Stimulated activated CD8-positive, alpha-beta memory T cell treated with anti-CD3 and anti-CD28 coated beads, Interleukin-12 subunit alpha, Interleukin-12 subunit beta, amount 100 ng/mL, for 4 hours (primary cell): ENCODE measurements around the gene PARG.
"Not testable (repeated sequence)": the region's sequence is repeated elsewhere in the genome, so short reads cannot be mapped to it uniquely, and the experiment has no call there.

Source experiments
- DNase-seq: peaks from one replicate; pipeline ENCODE4 v3.0.0-alpha.2; 2020; ENCODE audit warnings: low read depth

The PARG gene

GRCh38 chr10:49903829-49904228, 38.0 kb downstream of the PARG start:
- not testable (repeated sequence) for DNase-seq

DNA sequence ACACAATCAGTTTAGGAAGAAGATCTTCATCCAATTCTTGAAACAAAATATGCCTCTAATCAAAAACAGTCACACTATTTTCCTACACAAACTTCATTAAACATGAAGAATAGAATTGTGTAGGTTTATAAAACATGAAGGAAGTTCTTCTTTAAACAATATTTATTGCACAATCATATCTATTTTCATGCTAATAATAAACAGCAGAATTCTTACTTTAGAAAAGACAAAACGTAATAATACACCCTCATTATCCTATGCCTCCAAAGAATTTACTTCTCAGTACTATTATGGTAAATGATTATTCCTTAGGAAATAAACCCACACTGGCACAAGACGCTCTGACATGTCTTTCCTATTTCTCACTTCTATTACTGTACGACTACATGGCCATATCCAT, 41.4 kb downstream of the PARG start:
- DNase-seq, result not testable (repeated sequence)

- not testable (repeated sequence) for DNase-seq
Measured at GRCh38 chr10:49899999-49900398, 41.8 kb downstream of the PARG start.

GRCh38 chr10:49890025-49890424, 51.8 kb downstream of the PARG start:
- not testable (repeated sequence) for DNase-seq

DNA sequence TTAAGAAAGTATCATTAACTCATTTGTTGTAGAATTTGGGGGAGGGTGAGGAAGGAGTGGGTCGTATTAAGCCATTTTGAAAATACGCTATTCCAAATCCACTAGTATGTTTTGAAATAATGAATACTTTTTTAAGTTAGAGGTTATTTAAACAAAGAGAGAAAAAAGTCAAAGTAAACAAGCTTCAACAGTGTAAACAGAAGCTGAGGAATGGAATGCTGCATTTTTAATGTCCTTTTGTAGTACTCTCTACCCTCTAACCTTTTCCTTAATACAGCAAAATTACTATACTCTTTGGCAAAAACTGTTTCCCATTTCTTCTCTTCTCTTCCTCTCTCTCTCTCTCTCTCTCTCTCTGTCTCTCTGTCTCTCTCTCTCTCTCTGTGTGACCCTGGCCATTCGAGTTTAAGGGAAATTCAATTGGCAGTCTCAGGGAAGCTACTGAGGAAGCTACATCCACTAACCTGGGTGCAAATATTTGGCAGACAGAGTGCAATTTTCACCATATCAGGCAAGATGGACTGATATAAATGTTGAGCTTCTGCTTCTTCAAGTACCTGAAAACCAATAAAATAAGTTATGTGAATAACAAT, 57.0 kb downstream of the PARG start:
- not testable (repeated sequence) for DNase-seq

DNA sequence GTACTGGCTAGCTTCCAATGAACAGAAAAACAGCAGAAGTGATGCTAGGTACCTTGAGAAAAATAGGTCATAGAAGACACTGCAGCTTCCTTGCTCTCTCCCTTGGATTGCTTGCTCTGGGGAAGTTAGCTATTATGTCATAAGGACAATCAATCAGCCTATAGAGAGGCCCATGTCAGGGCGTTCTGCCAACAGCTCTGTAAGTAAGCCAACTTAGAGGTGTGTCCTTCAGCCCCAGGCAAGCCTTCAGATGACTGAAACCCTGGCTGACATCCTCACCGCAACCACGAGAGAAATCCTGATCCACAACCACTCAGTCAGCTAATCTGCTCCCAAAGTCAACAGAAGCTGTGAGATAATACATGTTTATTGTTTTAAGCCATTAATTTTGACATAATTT, 58.0 kb downstream of the PARG start:
- DNase-seq, result not testable (repeated sequence)

DNA sequence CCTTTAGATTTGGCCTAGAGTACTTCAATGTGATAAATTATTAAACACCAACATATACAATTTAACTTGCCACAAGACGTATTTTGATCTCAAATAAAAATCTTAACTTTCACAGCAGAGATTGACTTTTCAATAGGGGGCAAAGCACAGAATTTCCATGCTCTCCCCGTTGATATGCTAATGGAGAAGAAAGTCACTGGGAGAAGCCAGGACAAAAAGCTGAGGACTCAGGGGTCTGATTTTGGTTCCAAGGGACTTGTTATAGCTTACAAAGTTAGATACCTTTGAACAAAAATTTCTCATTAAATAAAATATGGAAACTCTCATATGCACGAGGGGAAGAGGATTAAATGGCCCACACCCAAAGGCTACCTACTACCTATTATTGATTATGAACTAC, 59.5 kb downstream of the PARG start:
- DNase-seq, result not testable (repeated sequence)

GRCh38 chr10:49872740-49873139, 69.1 kb downstream of the PARG start:
- DNase-seq, result not testable (repeated sequence)

- DNase-seq, result not testable (repeated sequence)
Measured at GRCh38 chr10:49871462-49871861, 70.4 kb downstream of the PARG start.

DNA sequence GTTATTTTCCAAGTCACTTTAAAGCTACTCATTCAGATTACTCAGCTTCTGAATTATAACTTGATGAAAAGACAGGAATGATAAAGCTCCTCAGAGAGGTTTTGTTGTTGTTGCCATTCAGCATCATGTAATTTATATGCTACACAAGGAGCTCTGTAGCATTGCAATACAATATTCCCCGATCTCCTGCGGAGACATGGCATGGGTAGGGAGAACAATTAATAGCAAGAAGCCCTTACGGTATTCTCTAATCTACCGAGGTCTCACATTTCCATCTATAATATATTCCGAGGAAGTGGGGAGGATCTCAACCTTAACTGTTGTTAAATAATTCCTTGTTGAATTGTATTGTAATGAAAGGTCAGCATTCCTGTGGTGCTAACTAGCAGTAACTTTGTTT, 81.9 kb downstream of the PARG start:
- not testable (repeated sequence) for DNase-seq

GRCh38 chr10:49858697-49859382, 83.0 kb downstream of the PARG start:
- DNase-seq, result not testable (repeated sequence)

DNA sequence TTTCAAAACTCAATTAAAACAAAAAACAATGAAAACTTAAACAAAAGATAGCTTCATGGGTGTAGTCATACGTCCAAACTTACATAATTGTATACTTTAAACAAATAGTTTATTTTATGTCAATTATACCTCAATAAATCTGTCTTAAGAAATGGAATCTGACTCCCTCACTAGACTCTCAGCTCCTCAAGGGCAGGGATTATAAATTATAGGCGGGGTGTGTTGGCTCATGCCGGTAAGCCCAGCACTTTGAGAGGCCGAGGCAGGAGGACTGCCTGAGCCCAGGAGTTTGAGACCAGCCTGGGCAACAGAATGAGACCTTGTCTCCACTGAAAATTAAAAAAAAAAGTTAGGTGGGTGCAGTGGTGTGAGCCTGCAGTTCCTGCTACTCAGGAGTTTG, 92.3 kb downstream of the PARG start:
- not testable (repeated sequence) for DNase-seq

- DNase-seq, result no peak
Measured at GRCh38 chr10:49844775-49845595, 96.8 kb downstream of the PARG start.

DNA sequence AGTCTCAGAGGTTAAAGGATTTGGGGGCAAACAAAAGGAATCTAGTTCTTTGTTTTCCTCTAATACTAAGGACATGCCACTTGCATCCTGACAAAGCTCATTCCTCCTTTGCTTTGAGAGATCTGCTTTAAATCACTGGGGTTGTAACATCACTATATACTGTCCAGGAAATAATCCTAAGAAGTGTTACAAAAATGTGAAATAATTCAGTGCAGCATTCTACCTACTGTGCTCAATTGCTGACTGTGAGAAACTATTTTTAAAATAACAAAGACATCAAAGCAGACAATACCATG, 99.5 kb downstream of the PARG start:
- DNase-seq, result not testable (repeated sequence)

DNA sequence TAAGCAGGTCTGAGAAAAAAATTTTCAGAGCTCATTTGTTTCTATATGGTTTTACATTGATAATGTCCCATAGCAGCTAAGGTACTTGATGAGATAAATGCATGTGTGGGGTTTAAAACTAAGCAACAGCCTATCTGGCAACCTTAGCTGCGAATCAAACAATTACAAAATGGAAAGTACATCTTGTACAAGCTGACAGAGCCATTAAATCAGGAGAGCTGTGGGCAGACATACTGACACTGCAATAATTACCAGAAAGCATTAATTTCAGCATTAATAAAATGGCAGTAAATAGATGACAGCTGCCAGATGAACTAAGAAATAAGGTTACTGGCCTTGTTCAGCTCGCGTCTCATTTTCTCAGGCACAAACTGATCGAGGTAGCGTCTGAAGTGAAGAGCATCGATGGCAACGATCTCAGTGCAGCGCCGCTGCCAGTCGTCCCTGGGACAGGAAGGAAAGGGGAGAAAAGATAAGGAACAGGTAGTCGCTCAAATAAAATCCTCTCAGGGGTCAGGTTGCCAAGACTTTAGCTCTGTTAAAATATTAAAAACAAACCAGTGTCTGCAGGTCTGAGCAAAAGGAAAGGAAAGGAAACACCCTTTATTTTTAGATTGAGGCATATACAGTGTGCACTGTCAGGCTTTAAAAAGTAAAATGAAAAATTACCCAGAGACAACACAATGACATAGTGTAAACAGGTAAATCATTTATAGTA, 100.1 kb downstream of the PARG start:
- no peak for DNase-seq

GRCh38 chr10:49837685-49838084, 104.1 kb downstream of the PARG start:
- DNase-seq, result no peak

- no peak for DNase-seq
Measured at GRCh38 chr10:49837051-49837478, 104.8 kb downstream of the PARG start.

- DNase-seq, result no peak
Measured at GRCh38 chr10:49834976-49835375, 106.9 kb downstream of the PARG start.

DNA sequence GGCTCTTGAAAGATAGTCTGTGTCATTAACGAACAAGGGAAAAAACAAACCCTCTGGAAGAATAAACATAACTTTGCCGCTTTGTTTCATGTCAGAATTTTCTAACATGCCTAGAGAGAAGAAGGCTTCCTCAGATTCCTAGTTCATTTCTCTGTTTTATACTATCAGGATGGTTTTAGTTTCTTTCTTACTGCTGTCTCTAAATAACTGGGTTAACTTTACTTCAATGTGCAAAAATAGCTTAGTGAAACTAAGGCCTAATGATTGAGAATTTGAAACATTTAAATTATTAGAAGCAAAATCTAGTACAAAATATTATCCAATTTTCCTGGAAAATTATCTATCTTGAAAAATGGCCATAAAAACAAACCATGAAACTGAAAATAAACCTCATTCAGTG, 107.6 kb downstream of the PARG start:
- no peak for DNase-seq

GRCh38 chr10:49833168-49833567, 108.7 kb downstream of the PARG start:
- no peak for DNase-seq

- DNase-seq, result no peak
Measured at GRCh38 chr10:49831352-49832035, 110.3 kb downstream of the PARG start.

- DNase-seq, result no peak
Measured at GRCh38 chr10:49830846-49831245, 111.0 kb downstream of the PARG start.
